GM19193 (cell line): ENCODE data around the gene USP31.

ENCODE experiments used
- POLR2A ChIP-seq: IDR thresholded peaks from 4 replicates; pipeline ENCODE4 v1.6.1; 2011; ENCODE audit not compliant: insufficient read depth, insufficient read length; ENCODE audit errors: extremely low read depth

Gene USP31

DNA sequence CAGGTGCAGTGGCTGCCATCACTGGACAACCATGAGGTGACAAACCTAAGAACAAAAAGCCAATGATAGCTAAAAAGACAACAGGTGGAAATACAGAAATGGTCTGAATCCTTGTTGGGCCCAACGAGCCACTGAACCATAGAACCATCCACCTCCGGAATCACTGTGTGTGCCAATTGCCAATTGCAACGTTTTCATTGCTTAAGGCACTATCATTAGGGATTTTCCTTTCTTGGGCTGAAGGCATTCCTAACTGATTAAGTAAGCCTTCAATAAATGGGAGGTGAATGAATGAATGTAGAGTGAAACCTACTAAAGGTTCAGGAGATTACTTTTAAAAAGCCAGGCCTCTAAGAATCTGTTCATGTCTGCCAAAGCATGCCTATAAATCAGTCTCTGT is 3.6 kb downstream of the USP31 start:
- no peak for TF ChIP-seq POLR2A

DNA sequence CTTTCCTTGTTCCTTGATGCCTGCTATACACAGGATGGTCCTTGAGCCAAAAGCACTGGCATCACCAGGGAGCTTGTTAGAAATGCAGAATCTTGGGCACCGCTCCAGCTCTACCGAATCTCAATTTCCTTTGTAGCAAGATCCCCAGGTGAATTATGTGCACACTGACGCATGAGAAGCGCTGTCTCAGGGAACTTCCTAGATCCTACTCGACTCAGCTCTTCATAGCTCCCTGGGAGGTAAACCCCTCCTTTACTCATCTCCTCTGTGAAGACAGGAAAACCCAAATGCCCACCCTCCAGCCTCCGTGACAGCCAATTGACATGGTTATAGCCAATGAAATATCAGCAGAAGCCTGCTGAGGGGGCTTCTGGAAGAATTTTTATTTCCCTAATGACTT is 4.1 kb downstream of the USP31 start:
- TF ChIP-seq POLR2A = no peak

DNA sequence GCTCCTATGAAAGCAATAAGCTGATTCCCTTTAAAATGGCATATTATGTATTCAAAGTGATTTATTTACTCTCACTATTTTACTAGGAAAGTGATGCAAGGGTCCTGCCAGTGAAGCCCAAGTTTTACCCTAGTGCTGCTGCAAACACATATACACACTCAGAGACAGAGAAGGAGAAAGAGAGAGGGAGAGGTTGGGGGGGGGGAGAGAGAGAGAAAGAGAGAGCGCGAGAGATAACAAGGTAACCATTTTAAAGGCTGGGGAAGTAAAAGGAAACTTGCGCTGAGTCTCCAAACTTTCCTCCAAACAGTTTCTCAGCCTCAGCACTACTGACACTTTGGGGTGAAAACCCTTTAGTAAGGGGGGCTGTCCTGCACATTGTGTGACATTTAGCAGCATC is 5.9 kb downstream of the USP31 start:
- TF ChIP-seq POLR2A = no peak

DNA sequence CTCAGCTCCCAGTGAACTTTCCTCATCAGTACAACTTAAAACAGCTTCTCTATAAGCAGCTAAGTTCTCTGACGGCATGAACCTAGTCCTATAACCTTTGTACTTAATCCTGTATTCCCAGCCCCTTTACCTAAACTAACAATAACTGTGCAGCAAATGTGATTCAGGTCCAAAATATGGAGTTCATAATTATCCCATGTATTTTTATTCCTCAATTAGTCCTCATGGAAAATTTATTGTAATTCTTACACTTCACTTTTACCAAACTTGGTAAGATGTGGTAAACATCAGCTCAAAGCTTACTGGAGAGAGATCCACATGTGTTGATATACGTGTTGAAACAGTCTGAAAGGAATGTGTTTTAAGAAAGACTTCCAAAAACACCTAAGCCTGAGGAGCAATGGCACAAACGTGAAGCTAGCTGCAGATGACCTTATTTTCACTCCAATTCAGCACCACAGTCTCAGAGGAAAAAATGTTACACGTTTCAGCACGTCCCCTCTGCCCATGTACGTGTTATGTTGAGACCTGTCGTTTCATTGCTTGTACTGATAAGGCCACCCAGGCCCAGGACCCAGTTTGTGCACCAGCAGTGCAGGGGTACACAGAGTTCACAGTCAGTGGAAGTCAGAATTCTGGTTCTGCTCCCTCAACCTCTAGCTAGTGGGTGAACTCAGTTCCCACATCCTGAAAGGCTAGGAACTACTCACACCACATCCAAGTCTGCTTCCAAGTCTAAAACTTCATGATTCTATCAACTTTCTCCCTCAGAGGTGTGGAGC is 7.1 kb downstream of the USP31 start:
- TF ChIP-seq POLR2A = no peak

DNA sequence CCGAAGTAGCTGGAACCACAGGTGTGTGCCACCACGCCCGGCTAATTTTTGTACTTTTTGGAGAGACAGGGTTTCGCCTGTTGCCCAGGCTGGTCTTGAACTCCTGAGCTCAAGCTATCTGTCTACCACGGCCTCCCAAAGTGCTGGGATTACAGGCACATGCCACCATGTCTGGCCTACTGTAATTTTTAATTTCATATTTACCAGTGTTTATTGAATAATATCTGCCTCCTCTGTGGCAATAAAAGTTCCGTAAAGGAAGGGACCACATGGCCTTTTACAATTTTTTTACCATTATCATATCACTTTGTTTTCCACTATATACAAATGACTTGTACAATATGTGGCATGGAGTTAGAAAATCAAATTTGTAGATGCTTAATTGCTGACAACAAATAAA is 7.8 kb downstream of the USP31 start:
- no peak for TF ChIP-seq POLR2A

DNA sequence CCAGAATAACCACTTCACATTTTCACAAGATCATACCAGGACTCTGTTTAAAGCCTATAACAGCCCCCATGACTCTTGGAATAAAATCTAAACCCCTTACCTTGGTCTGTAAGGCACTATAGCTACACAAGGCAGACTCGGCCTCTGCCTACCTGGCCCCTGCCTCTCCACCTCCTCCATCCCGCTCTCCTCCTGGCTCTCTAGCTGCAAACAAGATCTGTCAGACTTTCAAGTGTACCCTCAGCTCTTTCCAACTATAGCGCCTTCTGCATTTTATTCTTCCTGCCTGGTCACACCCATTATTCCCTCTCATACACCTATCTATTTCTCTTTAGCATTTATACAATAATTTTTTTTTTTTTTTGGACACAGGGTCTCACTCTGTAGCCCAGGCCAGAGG is 8.2 kb downstream of the USP31 start:
- TF ChIP-seq POLR2A = no peak

DNA sequence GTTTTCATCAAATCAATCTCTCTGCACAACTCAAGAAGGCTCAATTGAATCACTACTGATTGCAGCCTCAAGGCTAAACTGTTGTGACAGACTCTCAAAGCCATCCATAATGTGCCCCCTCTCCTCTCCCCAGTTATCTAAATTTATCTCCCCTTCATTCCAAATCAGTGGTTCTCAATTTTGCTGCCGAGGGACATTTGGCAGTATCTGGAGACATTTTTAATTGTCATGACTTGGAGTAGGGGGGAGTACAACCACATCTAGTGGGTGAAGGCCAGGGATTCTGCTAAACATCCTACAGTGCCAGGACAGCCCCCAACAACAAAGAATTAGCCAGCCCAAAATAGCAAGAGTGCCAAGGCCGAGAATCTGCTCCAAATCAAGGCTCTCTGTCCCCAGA is 9.1 kb downstream of the USP31 start:
- TF ChIP-seq POLR2A = no peak

DNA sequence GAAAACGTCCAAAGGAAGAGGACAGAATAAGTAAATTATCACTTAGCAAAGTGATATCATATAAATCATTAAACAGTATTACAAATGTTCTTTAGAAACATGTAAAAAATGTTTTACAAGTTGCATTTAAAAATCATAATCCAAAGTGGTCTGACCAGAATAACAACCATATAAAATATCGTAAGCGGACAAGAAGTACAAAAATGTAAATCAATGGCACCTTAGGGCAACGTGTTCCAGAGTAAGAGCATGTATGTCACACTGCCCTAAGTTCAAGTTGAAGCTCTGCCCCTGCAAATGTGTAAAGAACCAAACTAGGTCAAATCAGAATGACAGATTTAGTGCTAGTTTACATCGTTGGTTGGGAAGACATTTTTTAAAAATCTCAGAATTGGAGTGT is 11.4 kb downstream of the USP31 start:
- TF ChIP-seq POLR2A = no peak

DNA sequence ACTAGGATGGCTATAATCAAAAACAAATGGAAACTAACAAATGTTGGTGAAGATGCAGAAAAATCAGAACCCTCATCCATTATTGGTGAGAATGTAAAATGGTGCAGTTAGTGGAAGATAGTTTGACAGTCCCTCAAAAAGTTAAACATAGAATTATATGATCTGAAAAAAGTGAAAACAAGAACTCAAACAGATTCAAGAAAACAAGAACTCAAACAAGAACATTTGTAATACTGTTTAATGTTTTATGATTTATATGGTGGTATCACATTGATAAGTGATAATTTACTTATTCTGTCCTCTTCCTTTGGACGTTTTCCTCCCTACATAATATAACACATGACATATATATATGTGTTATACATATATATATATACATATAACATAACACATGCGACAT is 12.0 kb downstream of the USP31 start:
- no peak for TF ChIP-seq POLR2A

DNA sequence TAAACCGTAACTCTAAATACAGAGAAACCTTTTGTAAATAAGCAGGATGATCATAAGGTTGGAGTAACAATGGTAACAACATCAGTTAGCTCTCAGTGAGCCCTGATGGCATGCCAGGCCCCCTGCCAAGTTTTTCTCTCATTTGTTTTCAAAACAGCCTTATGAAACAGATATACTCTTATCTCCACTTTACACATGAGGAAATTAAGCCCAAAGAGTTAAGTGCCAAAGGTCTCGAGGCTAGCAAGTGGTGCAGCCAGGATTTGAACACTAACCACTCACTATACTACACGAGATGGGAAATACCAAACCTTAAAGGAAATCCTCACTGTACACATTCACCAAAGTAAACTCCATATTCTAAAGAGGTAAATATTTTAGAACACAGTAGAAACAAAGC is 15.0 kb downstream of the USP31 start:
- no peak for TF ChIP-seq POLR2A

DNA sequence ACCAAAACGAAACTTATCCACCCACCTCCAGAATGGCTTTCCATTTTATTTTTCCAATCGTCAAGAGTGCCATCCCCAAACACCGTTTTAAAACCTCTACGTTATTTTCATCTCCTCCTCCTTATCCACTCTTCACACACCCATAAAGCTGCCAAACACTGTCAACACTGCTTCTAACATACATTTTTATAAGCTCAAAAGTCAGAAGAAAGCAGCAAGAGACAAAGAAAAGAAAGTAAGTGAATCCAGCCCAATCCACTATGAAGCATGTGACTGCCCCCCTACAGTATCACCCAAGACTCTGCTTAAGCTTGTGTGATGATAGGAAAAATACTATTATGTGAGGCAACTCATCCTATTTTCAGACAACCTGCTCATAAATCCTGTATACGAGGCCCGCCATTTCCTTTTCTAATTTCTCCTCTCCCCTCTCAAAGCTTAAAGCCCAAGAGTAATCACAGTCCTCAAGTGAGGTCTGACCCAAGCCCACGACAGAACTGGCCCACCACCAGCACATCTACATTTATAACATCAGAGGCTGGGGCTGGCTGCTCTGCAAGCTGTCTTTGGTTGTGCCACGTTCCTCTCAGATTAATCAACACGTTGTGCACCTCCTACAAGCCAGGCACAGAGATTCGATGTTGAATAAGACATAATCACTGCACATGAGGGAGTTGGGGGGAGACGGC is 16.3 kb downstream of the USP31 start:
- TF ChIP-seq POLR2A = no peak

DNA sequence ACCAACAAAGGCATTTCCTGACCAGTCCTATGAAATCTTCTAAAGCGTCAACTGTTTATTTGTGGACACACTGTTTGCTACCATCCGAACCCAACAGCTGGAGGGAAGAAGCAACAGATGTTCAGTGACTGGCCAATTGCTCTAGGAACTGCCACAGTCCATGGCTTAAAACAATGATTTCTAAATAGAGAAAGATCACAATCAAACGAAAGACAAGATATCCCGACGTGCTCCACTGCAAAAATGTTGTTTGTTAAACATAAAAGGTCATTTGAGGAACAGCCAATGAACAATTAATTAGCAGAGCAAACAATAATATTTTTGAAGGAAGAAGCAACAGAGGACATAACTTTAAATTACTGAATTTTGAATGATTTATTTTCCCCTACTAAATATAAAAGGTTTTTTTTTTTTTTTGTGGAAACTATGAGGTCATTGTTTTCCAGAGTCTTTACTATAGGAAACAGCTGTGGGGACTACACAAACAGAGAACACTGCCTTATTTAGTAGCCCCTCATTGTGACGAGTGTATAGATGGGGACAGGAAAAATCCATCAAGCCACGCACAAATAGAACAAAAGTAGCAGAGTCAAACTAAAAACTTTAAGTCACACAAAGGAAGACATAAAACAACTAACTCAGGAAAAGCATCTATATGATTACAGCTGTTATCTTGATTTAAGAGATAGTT is 17.2 kb downstream of the USP31 start:
- TF ChIP-seq POLR2A = no peak

DNA sequence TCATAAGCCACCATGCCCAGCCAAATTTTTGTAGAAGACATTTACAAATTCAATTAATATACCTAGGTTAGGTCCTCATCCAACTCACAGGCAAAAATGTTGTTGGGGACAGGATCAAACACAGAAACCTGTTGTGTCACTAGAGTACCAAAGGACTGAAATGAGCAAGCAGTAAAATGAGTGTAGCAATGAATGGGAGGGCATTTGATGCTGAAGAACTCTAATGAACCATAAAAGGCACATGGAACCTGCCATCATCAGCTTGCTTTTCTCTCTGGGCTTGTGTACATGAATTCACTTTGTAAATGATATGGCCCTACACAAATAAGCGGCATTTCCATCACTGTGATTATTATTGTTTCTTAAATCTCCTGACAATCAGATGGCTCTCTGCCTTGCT is 17.8 kb downstream of the USP31 start:
- TF ChIP-seq POLR2A = no peak

DNA sequence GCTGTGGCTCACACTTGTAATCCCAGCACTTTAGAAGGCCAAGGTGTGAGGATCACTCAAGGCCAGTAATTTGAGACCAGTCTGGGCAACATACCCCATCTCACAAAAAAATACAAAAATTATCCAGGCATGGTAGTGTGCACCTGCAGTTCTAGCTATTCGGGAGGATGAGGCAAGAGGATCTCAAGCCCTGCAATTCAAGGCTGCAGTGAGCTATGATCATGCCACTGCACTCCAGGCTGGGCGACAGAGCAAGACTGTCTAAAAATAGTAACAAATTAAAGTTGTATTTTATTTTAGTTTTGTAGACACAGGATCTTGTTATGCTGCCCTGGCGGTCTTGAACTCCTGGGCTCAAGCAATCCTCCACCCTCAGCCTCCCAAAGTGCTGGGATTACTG is 18.2 kb downstream of the USP31 start:
- no peak for TF ChIP-seq POLR2A

DNA sequence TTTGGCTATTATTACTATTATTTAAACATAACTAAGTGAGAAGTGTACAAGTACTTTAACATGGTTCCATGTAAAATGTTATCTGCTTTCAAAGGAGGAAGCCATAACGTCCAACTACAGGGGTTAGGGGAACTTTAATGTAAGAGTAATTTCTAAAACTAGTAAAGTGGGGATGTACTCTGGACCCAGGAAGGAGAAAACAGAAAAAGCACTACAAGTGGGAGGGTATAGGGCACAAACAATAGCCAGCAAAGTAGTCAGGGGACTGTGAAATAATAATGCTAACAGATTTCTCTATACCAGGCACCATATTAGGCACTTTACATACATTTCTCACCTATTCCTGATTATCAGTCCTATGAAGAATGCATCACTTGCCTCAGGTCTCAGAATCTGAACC is 19.6 kb downstream of the USP31 start:
- no peak for TF ChIP-seq POLR2A

DNA sequence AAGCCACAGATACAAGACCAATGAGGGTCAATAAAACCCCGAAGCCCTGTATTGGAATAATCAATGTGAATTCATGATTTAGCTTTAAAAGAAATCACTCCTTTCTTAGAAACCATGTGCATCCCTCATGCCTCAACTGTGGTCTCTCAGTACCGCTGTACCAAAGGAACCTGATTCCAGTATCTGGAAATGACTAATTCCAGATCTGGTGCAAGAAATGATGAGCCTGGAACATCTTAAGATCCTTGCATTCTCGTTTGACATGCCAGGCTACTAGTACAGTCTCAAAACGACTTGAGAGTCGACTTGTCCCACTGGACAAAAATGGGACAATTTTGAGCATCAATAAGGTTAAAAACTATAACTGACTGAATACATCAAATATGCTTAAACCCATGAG is 21.2 kb downstream of the USP31 start:
- TF ChIP-seq POLR2A = no peak
